ENCODE measurements around the gene ATP9A.
A peak's percentile ranks its signal among the peaks of the same experiment; 100 is the strongest.
"Not testable (repeated sequence)": the region's sequence is repeated elsewhere in the genome, so short reads cannot be mapped to it uniquely, and the experiment has no call there.

ATP9A gene

GRCh38 chr20:51772236-51772635 lies 4.0 kb upstream of the ATP9A start:
- DNase-seq (ENCODE audit: insufficient read length, low spot score) (no peak), FAIRE-seq (no peak)
- no peak for TF ChIP-seq POLR2A (IDR thresholded peaks at IDR 0.05; ENCODE audit: low read depth, low read length)

GRCh38 chr20:51769976-51770615 lies 1.9 kb upstream of the ATP9A start:
- no peak for TF ChIP-seq POLR2A (IDR thresholded peaks at IDR 0.05; ENCODE audit: low read depth, low read length)
- DNase-seq (ENCODE audit: insufficient read length, low spot score) (peak; percentile 15), FAIRE-seq (no peak)

- no peak for TF ChIP-seq POLR2A (IDR thresholded peaks at IDR 0.05; ENCODE audit: low read depth, low read length)
- FAIRE-seq (no peak), DNase-seq (ENCODE audit: insufficient read length, low spot score) (no peak)
Observed at GRCh38 chr20:51768759-51769517, 748 bp upstream of the ATP9A start.

- no peak for FAIRE-seq
- no peak for TF ChIP-seq POLR2A (IDR thresholded peaks at IDR 0.05; ENCODE audit: low read depth, low read length)
- peak; percentile 58 for DNase-seq (ENCODE audit: insufficient read length, low spot score)
Observed at GRCh38 chr20:51766994-51767866, 960 bp downstream of the ATP9A start.

- not testable (repeated sequence) for DNase-seq (ENCODE audit: insufficient read length, low spot score); FAIRE-seq
Observed at GRCh38 chr20:51765381-51765780, 2.8 kb downstream of the ATP9A start.

- FAIRE-seq (no peak), DNase-seq (ENCODE audit: insufficient read length, low spot score) (no peak)
- TF ChIP-seq POLR2A (IDR thresholded peaks at IDR 0.05; ENCODE audit: low read depth, low read length) = no peak
Observed at GRCh38 chr20:51763965-51764602, 4.1 kb downstream of the ATP9A start.

GRCh38 chr20:51760905-51761546 lies 7.2 kb downstream of the ATP9A start:
- peak; percentile 45 for DNase-seq (ENCODE audit: insufficient read length, low spot score)
- TF ChIP-seq POLR2A (IDR thresholded peaks at IDR 0.05; ENCODE audit: low read depth, low read length) = no peak
- FAIRE-seq = no peak

- TF ChIP-seq POLR2A (IDR thresholded peaks at IDR 0.05; ENCODE audit: low read depth, low read length) = no peak
- DNase-seq (ENCODE audit: insufficient read length, low spot score) (no peak), FAIRE-seq (no peak)
Observed at GRCh38 chr20:51759769-51760510, 8.2 kb downstream of the ATP9A start.

- no peak for FAIRE-seq
Observed at GRCh38 chr20:51758978-51759544, 9.1 kb downstream of the ATP9A start.

GRCh38 chr20:51757226-51757625 lies 11.0 kb downstream of the ATP9A start:
- no peak for DNase-seq (ENCODE audit: insufficient read length, low spot score)
- TF ChIP-seq POLR2A (IDR thresholded peaks at IDR 0.05; ENCODE audit: low read depth, low read length) = no peak
- FAIRE-seq = no peak

More at GRCh38 chr20:51758978-51759544, 9.1 kb downstream of the ATP9A start:
- TF ChIP-seq POLR2A (IDR thresholded peaks at IDR 0.05; ENCODE audit: low read depth, low read length) = no peak
- no peak for DNase-seq (ENCODE audit: insufficient read length, low spot score)

- no peak for TF ChIP-seq POLR2A (IDR thresholded peaks at IDR 0.05; ENCODE audit: low read depth, low read length)
- no peak for FAIRE-seq
- DNase-seq (ENCODE audit: insufficient read length, low spot score) = no peak
Observed at GRCh38 chr20:51756653-51757052, 11.5 kb downstream of the ATP9A start.

- DNase-seq (ENCODE audit: insufficient read length, low spot score); FAIRE-seq: not testable (repeated sequence)
Observed at GRCh38 chr20:51753220-51753619, 15.0 kb downstream of the ATP9A start.

All from H54 (cell line).